GM23338 (cell line): ENCODE results near the gene SORCS2. TPM values are rescaled to one million over a fixed set of nuclear protein-coding genes. Genes with fewer than 3 reads are reported as not detected.

Experiments
- ATAC-seq: fragments of 200-7000 bp; cut with Tn5 transposase; 3 replicates; pipeline ENCODE4 v1.9.1; 2020
- DNase-seq: peaks from one replicate; pipeline ENCODE4 v3.0.0-alpha.2; 2015; ENCODE audit warnings: low spot score
- H2AFZ ChIP-seq: fragments of 200-600 bp; sonication (generic); 2 replicates; pipeline ENCODE4 v1.8.0; 2016; ENCODE audit warnings: antibody characterized with exemption, mild to moderate bottlenecking, moderate library complexity
- H3F3A ChIP-seq: fragments of 200-600 bp; sonication (generic); replicated peaks from 2 replicates; pipeline ENCODE4 v1.8.0; 2017; ENCODE audit warnings: antibody characterized with exemption, mixed run types, low read depth
- H3K27ac ChIP-seq: fragments of 200-600 bp; sonication (generic); 2 replicates; pipeline ENCODE4 v1.6.1; 2016; ENCODE audit warnings: low read depth
- H3K27me3 ChIP-seq: fragments of 200-600 bp; sonication (generic); 2 replicates; pipeline ENCODE4 v1.8.0; 2016; ENCODE audit warnings: mild to moderate bottlenecking, mixed run types, moderate library complexity; ENCODE audit not compliant: insufficient read depth
- H3K36me3 ChIP-seq: fragments of 200-600 bp; sonication (generic); 2 replicates; pipeline ENCODE4 v1.8.0; 2016; ENCODE audit warnings: mild to moderate bottlenecking; ENCODE audit not compliant: insufficient read depth
- H3K4me1 ChIP-seq: fragments of 200-600 bp; sonication (generic); 2 replicates; pipeline ENCODE4 v1.8.0; 2016; ENCODE audit warnings: mild to moderate bottlenecking, moderate library complexity; ENCODE audit not compliant: insufficient read depth
- H3K4me2 ChIP-seq: fragments of 200-600 bp; sonication (generic); 2 replicates; pipeline ENCODE4 v1.7.1; 2017; ENCODE audit warnings: mixed run types
- H3K4me3 ChIP-seq: fragments of 200-600 bp; sonication (generic); 2 replicates; pipeline ENCODE4 v1.6.1; 2016; ENCODE audit warnings: mixed run types
- H3K79me2 ChIP-seq: fragments of 200-600 bp; sonication (generic); replicated peaks from 2 replicates; pipeline ENCODE4 v1.8.0; 2017; ENCODE audit warnings: mild to moderate bottlenecking; ENCODE audit not compliant: insufficient read depth
- H3K9me2 ChIP-seq: fragments of 200-600 bp; sonication (generic); 2 replicates; pipeline ENCODE4 v1.8.0; 2017; ENCODE audit not compliant: insufficient read depth
- H4K20me1 ChIP-seq: fragments of 200-600 bp; sonication (generic); replicated peaks from 2 replicates; pipeline ENCODE4 v1.8.0; 2017; ENCODE audit warnings: mild to moderate bottlenecking; ENCODE audit not compliant: insufficient read depth
- H3K27ac Mint-ChIP-seq: 2 replicates; pipeline ENCODE4 v1.8.0; 2020; ENCODE audit warnings: inconsistent platforms, mild to moderate bottlenecking, moderate library complexity, mixed read lengths
- H3K27me3 Mint-ChIP-seq: 3 replicates; pipeline ENCODE4 v1.8.0; 2022; ENCODE audit warnings: low read depth, mild to moderate bottlenecking, moderate library complexity, mixed read lengths, inconsistent platforms; ENCODE audit not compliant: insufficient read depth, poor library complexity
- H3K36me3 Mint-ChIP-seq: 3 replicates; pipeline ENCODE4 v1.8.0; 2021; ENCODE audit warnings: low read depth, mild to moderate bottlenecking, inconsistent platforms, moderate library complexity, mixed read lengths
- H3K4me1 Mint-ChIP-seq: 3 replicates; pipeline ENCODE4 v1.8.0; 2020; ENCODE audit warnings: mild to moderate bottlenecking, inconsistent platforms, mixed read lengths
- H3K4me3 Mint-ChIP-seq: 3 replicates; pipeline ENCODE4 v1.8.0; 2021; ENCODE audit warnings: moderate library complexity, mild to moderate bottlenecking, inconsistent platforms, mixed read lengths
- H3K9me3 Mint-ChIP-seq: 3 replicates; pipeline ENCODE4 v1.8.0; 2020; ENCODE audit warnings: moderate library complexity, mild to moderate bottlenecking, inconsistent platforms, mixed read lengths
- CREB1 ChIP-seq: fragments of 250-450 bp; sonication (Bioruptor Pico); IDR thresholded peaks from 2 replicates; pipeline ENCODE4 v1.5.0; 2020; ENCODE audit warnings: low read depth, mild to moderate bottlenecking, moderate library complexity
- EZH2 ChIP-seq: fragments of 200-600 bp; sonication (generic); IDR thresholded peaks from one replicate; pipeline ENCODE4 v1.8.0; 2017; ENCODE audit warnings: antibody characterized with exemption, mild to moderate bottlenecking, low read depth; ENCODE audit not compliant: unreplicated experiment
- EZH2phosphoT487 ChIP-seq: fragments of 200-600 bp; sonication (generic); IDR thresholded peaks from one replicate; pipeline ENCODE4 v1.8.1; 2018; ENCODE audit warnings: antibody characterized with exemption; ENCODE audit not compliant: unreplicated experiment
- NANOG ChIP-seq: IDR thresholded peaks from 2 replicates; pipeline ENCODE4 v1.6.1; 2016; ENCODE audit warnings: antibody characterized with exemption, borderline replicate concordance
- POLR2AphosphoS5 ChIP-seq: IDR thresholded peaks from 2 replicates; pipeline ENCODE4 v1.6.1; 2016; ENCODE audit warnings: antibody characterized with exemption, low read depth
- REST ChIP-seq: IDR thresholded peaks from one replicate; pipeline ENCODE4 v1.6.1; 2018; ENCODE audit warnings: antibody characterized with exemption; ENCODE audit not compliant: unreplicated experiment
- STAT1 ChIP-seq: IDR thresholded peaks from one replicate; pipeline ENCODE4 v1.6.1; 2016; ENCODE audit warnings: antibody characterized with exemption; ENCODE audit not compliant: unreplicated experiment
- ZNF114 ChIP-seq: fragments of 250-450 bp; sonication (Bioruptor Pico); IDR thresholded peaks from 2 replicates; pipeline ENCODE4 v1.5.0; 2020; ENCODE audit warnings: mild to moderate bottlenecking, moderate library complexity
- ZNF331 ChIP-seq: fragments of 250-450 bp; sonication (Bioruptor Pico); IDR thresholded peaks from 2 replicates; pipeline ENCODE4 v1.5.0; 2020; ENCODE audit warnings: low read depth, mild to moderate bottlenecking, moderate library complexity
- polyA plus RNA-seq: library from polyadenylated mRNA; unstranded; fragments of >200 nt; fragmentation: Nextera tagmentation; extraction: Ambion mirVana; gene quantifications from 2 replicates; pipeline ENCODE4 v1.2.1, GENCODE V29; 2016
- total RNA-seq: library from RNA; depleted of rRNA; stranded (reverse); fragments of >200 nt; shearing (Covaris generic); gene quantifications from 2 replicates; pipeline ENCODE4 v1.2.3, GENCODE V29; 2014

Gene SORCS2
- total and polyA plus RNA-seq, 2 experiments from 2014 or later, result 0.47 to 2.4 TPM

- no peak for TF ChIP-seq EZH2phosphoT487
- no peak for TF ChIP-seq ZNF331
- no peak for TF ChIP-seq REST
- TF ChIP-seq CREB1 (CRISPR knock-in tag), result no peak
- no peak for TF ChIP-seq STAT1
Measured at GRCh38 chr4:7616193-7616592, 423.9 kb downstream of the SORCS2 start (continued).

GRCh38 chr4:7618361-7618760 is 426.0 kb downstream of the SORCS2 start:
- no peak overlapping the region for H3K27ac ChIP-seq
- no peaks in the 10 kb centered on the region for H3K36me3 Mint-ChIP-seq
- H3K4me2 ChIP-seq, result no peak overlapping the region
- H3K36me3 ChIP-seq, result no peaks in the 10 kb centered on the region
- no peaks in the 10 kb centered on the region for H4K20me1 ChIP-seq
- ATAC-seq (no peak), DNase-seq (no peak)
- H3K27me3 Mint-ChIP-seq, result peaks cover 3% of the 10 kb centered on the region
- no peaks in the 10 kb centered on the region for H3K27me3 ChIP-seq
- no peaks in the 10 kb centered on the region for H3K4me1 ChIP-seq
- no peaks in the 10 kb centered on the region for H3F3A ChIP-seq
- no peaks in the 10 kb centered on the region for H3K9me2 ChIP-seq
- no peak overlapping the region for H3K27ac Mint-ChIP-seq
- H3K4me3 ChIP-seq, result no peak overlapping the region
- H3K4me1 Mint-ChIP-seq, result no peaks in the 10 kb centered on the region; the same call in 2 of the 3 replicates
- no peak overlapping the region for H3K4me3 Mint-ChIP-seq
- no peaks in the 10 kb centered on the region for H3K79me2 ChIP-seq
- no peak overlapping the region for H2AFZ ChIP-seq
- TF ChIP-seq EZH2 (no peak), REST (no peak), NANOG (no peak), CREB1 (CRISPR knock-in tag) (no peak), POLR2AphosphoS5 (no peak), STAT1 (no peak), ZNF114 (CRISPR knock-in tag) (no peak)
- H3K9me3 Mint-ChIP-seq, result peaks cover 2% of the 10 kb centered on the region; the same call in 1 of the 3 replicates
